Lung (tissue), 12 donors: ENCODE results near the gene TMEM270. TPM values are rescaled to one million over a fixed set of nuclear protein-coding genes. Genes with fewer than 3 reads are reported as not detected.

Source experiments
- ATAC-seq: fragments of 200-7000 bp; cut with Tn5 transposase; one replicate; pipeline ENCODE4 v1.9.1; 2020; ENCODE audit warnings: moderate number of reproducible peaks; ENCODE audit not compliant: insufficient read depth, low FRiP score
- DNase-seq, 3 donors: peaks; one replicate each; pipeline ENCODE4 v3.0.0-alpha.2; 2013 to 2017
- H3K27ac ChIP-seq, 2 donors: one replicate each; pipeline ENCODE4 v1.5.1; 2013; ENCODE audit warnings: mild to moderate bottlenecking in 2 of 2, moderate library complexity in 2 of 2, control low read depth in 1 of 2, inconsistent platforms in 1 of 2, low read depth in 1 of 2, low read length in 1 of 2
- H3K27me3 ChIP-seq, 3 donors: one replicate each; pipeline ENCODE4 v1.5.1; 2013; ENCODE audit warnings: low read length in 2 of 3; ENCODE audit not compliant: control insufficient read depth in 3 of 3, insufficient read depth in 3 of 3
- H3K36me3 ChIP-seq, 4 donors: one replicate each; pipeline ENCODE4 v1.5.1; 2013; ENCODE audit warnings: low read length in 4 of 4, mild to moderate bottlenecking in 1 of 4, moderate library complexity in 1 of 4; ENCODE audit not compliant: control insufficient read depth in 4 of 4, insufficient read depth in 4 of 4
- H3K4me1 ChIP-seq, 5 donors: one replicate each; pipeline ENCODE4 v1.5.1; 2013; ENCODE audit warnings: low read length in 5 of 5, mild to moderate bottlenecking in 2 of 5, moderate library complexity in 1 of 5; ENCODE audit not compliant: control insufficient read depth in 5 of 5, insufficient read depth in 5 of 5
- H3K4me3 ChIP-seq: one replicate; pipeline ENCODE4 v1.5.1; 2013; ENCODE audit warnings: mild to moderate bottlenecking, control low read depth, moderate library complexity
- H3K9ac ChIP-seq, 2 donors: one replicate each; pipeline ENCODE4 v1.5.1; 2013; ENCODE audit warnings: low read length in 2 of 2, control low read depth in 1 of 2; ENCODE audit not compliant: insufficient read depth in 1 of 2
- H3K9me3 ChIP-seq, 4 donors: one replicate each; pipeline ENCODE4 v1.5.1; 2013; ENCODE audit warnings: low read length in 3 of 4, mild to moderate bottlenecking in 1 of 4, moderate library complexity in 1 of 4; ENCODE audit not compliant: control insufficient read depth in 4 of 4, insufficient read depth in 3 of 4
- CTCF ChIP-seq: IDR thresholded peaks from 2 replicates; pipeline ENCODE4 v1.5.1; 2012; ENCODE audit warnings: mild to moderate bottlenecking; ENCODE audit errors: control extremely low read depth, extremely low read depth
- WGBS, 2 donors: extraction: QIAGEN DNeasy Blood & Tissue Kit; methylation state at CpG; one replicate each; pipeline ENCODE4 v1.1.7; 2013; 5-methylcytosine and 5-hydroxymethylcytosine counted together
- polyA plus RNA-seq, 2 donors: library from polyadenylated mRNA; stranded (reverse); fragments of 200-250 nt; gene quantifications; one replicate each; pipeline ENCODE4 v1.2.1, GENCODE V29; 2013
- total RNA-seq, 2 donors: library from RNA; depleted of rRNA in 1 of 2; stranded (reverse); fragments of >200 nt in 1 of 2; gene quantifications; one replicate each; pipeline ENCODE4 v1.2.1, GENCODE V29; 2014 to 2021
- donor health status: control.
- donor health status: control.
- donor health status: Bipolar disorder and iron deficiency.
- donor health status: healthy.
- donor health status: DM: yes; HTN: yes; CAD: no.

Gene TMEM270
- total and polyA plus RNA-seq, 4 donors, result 0.19 to 1.1 (median 0.20) TPM; not detected in 1

GRCh38 chr7:73864981-73865711 lies 4.2 kb downstream of the TMEM270 start:
- ATAC-seq (no peak), DNase-seq (no peak)
- Histone ChIP-seq H3K9me3 (no peaks in the 10 kb centered on the region), H3K4me3 (no peak overlapping the region), H3K36me3 (no peaks in the 10 kb centered on the region), H3K4me1 (peaks cover 0 to 17% (median 9%) of the 10 kb centered on the region in 5 donors), H3K9ac (no peak overlapping the region), H3K27me3 (no peaks in the 10 kb centered on the region), H3K27ac (no peak overlapping the region)
- no peak for TF ChIP-seq CTCF
- 85 to 93% methylated on average over 8 of the region's 8 CpGs for WGBS, 2 donors

- H3K36me3 ChIP-seq, result no peaks in the 10 kb centered on the region
- no peak overlapping the region for H3K4me3 ChIP-seq
- H3K4me1 ChIP-seq, result peaks cover 0 to 21% (median 11%) of the 10 kb centered on the region in 5 donors
- 84 to 90% methylated on average over 6 of the region's 6 CpGs for WGBS, 2 donors
- no peak overlapping the region for H3K9ac ChIP-seq
- TF ChIP-seq CTCF, result peak; percentile 63
- peak; percentile 65 to 78 (median 66) for DNase-seq
- no peaks in the 10 kb centered on the region for H3K27me3 ChIP-seq
- no peaks in the 10 kb centered on the region for H3K9me3 ChIP-seq
- no peak overlapping the region for H3K27ac ChIP-seq
- peak; percentile 38 for ATAC-seq
Observed at GRCh38 chr7:73865738-73866445, 4.9 kb downstream of the TMEM270 start.

GRCh38 chr7:73866446-73866767 lies 5.4 kb downstream of the TMEM270 start:
- no peaks in the 10 kb centered on the region for H3K9me3 ChIP-seq
- no peak overlapping the region for H3K9ac ChIP-seq
- no peak overlapping the region for H3K27ac ChIP-seq
- peaks cover 0 to 24% (median 11%) of the 10 kb centered on the region in 5 donors for H3K4me1 ChIP-seq
- 96% methylated on average over 1 of the region's 1 CpG for WGBS, 2 donors
- H3K27me3 ChIP-seq, result no peaks in the 10 kb centered on the region
- H3K4me3 ChIP-seq, result no peak overlapping the region
- ATAC-seq, result no peak
- DNase-seq, result no peak
- H3K36me3 ChIP-seq, result no peaks in the 10 kb centered on the region
- TF ChIP-seq CTCF, result no peak
